Measurements from ENCODE around the gene ITPA. TPM values are rescaled to one million over a fixed set of nuclear protein-coding genes. Genes with fewer than 3 reads are reported as not detected.
A peak's percentile ranks its signal among the peaks of the same experiment; 100 is the strongest.

Gene ITPA
- total RNA-seq, 1 donor, result 10.8 TPM

DNA sequence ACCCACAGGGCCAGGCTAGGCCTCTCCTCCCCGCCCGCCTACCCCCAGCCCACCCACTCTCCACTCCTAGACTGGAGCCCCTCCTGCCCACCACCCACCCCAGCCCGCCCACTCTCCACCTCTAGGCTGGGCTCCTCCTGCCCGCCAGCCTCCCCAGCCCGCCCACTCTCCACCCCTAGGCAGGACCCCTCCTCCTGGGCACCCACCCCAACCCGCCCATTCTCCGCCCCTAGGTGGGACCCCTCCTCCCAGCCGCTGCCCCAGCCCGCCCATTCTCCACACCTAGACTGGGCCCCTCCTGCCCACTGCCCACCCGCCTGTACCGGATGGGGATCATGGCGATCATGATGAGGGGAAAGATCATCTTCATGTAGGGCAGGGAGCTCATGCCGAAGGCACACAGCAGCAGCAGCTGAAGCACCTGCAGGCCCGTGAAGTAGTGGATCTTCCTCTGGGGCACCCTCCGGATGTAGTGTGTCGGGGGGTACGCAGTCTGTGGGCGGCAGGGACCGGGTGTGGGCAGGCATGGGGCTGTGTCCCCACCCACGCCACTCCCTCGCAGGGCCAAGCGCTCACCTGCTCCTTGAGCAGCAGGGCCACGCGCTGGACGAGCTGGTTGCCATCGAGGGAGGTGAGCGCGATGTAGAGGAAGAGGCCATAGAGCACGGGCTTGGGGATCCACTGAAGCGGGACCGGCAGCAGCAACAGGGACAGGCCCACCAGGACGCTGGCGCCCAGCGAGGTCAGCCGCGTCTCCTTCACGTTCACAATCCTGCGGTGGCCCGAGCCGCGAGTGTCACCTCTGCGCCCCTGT is 18.8 kb downstream of the ITPA start:
- no peak overlapping the region for H3K4me3 ChIP-seq (ENCODE audit: low read length)
- H3K4me1 ChIP-seq (ENCODE audit: insufficient read depth, low read length), result peaks cover 9% of the 10 kb centered on the region
- H3K27me3 ChIP-seq (ENCODE audit: insufficient read depth, low read length), result no peaks in the 10 kb centered on the region
- H3K9me3 ChIP-seq (ENCODE audit: low read depth, low read length), result no peaks in the 10 kb centered on the region

DNA sequence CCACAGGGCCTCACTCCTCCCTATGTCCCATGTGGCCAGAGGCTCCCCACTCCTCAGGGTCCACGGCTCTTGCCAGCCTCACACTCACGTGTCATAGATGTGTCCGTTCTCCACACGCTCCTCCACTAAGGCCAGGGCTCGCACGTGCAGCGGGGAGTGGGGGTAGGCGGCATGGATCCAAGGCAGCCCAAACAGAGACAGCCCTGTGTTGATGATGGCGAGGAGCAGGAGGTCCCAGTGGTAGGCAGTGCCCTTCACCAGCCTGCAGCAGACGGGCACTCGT is 19.4 kb downstream of the ITPA start:
- H3K27me3 ChIP-seq (ENCODE audit: insufficient read depth, low read length), result no peaks in the 10 kb centered on the region
- no peaks in the 10 kb centered on the region for H3K9me3 ChIP-seq (ENCODE audit: low read depth, low read length)
- no peak overlapping the region for H3K4me3 ChIP-seq (ENCODE audit: low read length)
- peaks cover 4% of the 10 kb centered on the region for H3K4me1 ChIP-seq (ENCODE audit: insufficient read depth, low read length)

DNA sequence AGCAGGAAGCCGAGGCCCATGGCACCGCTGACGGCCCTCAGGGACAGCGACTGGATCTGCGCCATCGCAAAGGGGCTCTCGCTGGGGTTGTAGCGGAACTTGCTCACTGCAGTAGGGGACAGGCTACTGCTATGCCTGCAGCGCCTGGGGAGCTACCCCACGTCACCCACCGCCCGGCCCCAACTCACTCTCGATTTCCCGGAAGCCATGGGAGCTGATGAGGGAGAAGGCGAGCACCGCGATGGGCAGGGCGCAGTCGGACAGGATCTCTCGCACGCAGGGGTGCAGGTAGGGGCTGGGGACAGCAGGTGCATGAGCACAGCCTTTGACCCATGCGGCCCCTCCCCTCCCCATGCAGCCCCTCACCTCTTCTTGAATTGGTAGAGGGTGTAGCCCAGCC is 19.9 kb downstream of the ITPA start:
- H3K9me3 ChIP-seq (ENCODE audit: low read depth, low read length), result no peaks in the 10 kb centered on the region
- no peaks in the 10 kb centered on the region for H3K27me3 ChIP-seq (ENCODE audit: insufficient read depth, low read length)
- no peak overlapping the region for H3K4me3 ChIP-seq (ENCODE audit: low read length)
- H3K4me1 ChIP-seq (ENCODE audit: insufficient read depth, low read length), result no peaks in the 10 kb centered on the region

DNA sequence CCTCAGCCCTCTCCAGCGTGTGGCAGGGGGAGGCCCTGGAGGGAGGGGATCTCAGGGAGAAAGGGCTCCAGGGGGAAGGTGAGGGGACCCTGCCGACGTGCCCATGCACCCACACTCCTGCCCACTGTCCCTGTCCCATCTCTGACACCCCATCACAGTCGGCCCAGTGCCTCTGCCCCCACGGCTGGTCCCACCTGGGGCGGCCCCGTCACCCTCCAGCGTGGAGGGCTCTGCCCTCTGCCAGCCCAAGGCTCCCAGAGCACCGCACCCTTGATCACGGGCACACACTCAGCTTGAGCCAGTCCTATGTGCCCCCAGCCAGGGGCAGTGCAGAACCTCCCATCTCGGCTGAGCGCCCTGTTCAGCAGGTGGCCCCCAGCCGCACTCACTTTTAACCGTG is 20.5 kb downstream of the ITPA start:
- Histone ChIP-seq H3K27me3 (ENCODE audit: insufficient read depth, low read length) (no peaks in the 10 kb centered on the region), H3K4me3 (ENCODE audit: low read length) (no peak overlapping the region), H3K4me1 (ENCODE audit: insufficient read depth, low read length) (no peaks in the 10 kb centered on the region), H3K9me3 (ENCODE audit: low read depth, low read length) (no peaks in the 10 kb centered on the region)

DNA sequence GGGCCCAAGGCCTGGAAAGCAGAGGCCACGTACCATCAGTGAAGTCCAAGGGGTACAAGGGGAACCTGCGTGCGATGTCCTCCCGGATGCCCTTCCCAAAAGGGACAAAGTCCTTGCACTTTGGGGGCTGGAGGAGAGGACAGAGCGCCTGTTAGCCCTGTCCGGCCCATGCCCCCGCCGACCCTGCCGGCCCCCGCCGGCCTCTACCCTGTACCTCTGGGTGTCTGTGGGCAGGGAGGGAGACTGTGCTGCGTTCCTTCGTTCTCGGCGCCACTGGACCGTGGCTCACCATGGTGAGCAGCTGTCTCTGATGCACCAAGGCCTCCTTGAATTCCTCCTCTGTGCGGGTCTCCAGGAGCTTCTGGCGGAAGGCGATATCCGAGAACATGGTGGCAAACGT is 21.8 kb downstream of the ITPA start:
- H3K4me1 ChIP-seq (ENCODE audit: insufficient read depth, low read length), result no peaks in the 10 kb centered on the region
- H3K27me3 ChIP-seq (ENCODE audit: insufficient read depth, low read length), result peaks cover 2% of the 10 kb centered on the region
- H3K4me3 ChIP-seq (ENCODE audit: low read length), result no peak overlapping the region
- no peaks in the 10 kb centered on the region for H3K9me3 ChIP-seq (ENCODE audit: low read depth, low read length)

DNA sequence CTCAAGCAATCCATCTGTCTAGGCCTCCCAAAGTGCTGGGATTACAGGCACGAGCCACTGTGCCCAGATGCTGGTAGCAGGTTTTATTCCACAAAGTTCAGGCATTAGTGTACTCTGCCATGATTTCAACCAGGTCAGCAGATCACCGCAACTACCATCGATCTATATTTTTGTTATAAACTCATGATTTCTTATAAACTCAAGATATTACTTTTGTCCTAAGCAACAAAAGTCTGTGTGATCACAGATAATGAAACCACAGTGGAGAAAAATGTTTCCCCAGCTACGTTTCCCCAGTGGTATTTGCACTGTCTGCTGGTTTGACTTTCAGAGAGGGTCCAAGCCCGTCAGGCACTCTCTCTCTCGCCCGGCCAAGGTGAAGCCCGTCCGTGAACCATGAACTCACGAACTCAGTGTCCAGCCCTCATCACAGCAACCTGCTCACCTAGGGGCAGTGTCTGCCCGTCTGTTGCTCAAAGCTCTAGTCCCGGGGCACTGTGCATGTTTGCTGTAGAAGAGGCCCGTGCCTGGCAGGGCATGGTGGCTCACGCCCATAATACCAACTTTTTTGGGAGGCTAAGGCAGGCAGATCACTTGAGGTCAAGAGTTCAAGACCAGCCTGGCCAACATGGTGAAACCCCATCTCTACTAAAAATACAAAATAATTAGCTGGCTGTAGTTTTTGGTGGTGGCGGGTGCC is 22.7 kb downstream of the ITPA start:
- Histone ChIP-seq H3K9me3 (ENCODE audit: low read depth, low read length) (no peaks in the 10 kb centered on the region), H3K4me1 (ENCODE audit: insufficient read depth, low read length) (no peaks in the 10 kb centered on the region), H3K27me3 (ENCODE audit: insufficient read depth, low read length) (peaks cover 8% of the 10 kb centered on the region), H3K4me3 (ENCODE audit: low read length) (no peak overlapping the region)

DNA sequence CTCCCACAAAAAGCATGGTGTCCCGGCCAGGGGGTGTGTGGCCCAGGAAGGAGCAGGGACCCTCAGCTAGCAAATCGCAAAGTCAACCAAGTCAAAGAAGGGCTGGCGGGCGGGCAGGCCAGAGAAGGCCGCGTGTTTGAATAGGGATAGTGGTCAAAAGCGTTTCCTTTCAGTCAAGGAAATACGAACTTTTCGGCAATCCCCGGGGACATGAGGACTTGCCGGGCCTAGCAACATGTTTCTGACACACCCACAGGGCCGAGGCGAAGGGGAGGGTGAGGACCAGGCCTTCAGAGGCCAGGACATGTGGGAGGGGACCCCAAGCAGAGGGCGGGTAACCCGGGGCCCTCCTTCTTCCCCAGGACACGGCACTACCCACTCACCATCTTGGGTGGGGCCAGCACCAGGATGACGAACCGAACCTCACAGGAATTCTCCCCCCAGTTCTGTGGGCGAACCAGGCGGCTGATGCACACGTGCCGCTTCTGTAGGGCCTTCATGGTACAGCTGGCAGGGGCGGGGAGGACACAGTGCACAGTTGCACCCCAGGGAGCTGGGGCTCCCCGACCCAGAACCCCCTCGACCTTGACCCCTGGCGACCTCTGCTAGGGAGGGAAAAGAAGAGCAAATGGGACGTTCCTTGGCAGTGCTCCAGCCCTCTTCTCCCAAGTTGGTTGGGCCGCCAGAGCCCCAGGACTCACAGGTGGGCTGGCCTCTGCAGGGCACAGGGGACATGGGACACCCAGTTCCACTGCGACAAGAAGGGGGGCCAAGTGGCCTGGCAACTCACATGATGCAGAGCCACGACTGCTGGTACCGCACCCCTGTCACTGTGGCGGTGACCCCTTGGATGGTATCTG is 24.1 kb downstream of the ITPA start:
- Histone ChIP-seq H3K4me3 (ENCODE audit: low read length) (no peak overlapping the region), H3K27me3 (ENCODE audit: insufficient read depth, low read length) (peaks cover 21% of the 10 kb centered on the region), H3K4me1 (ENCODE audit: insufficient read depth, low read length) (peaks cover 10% of the 10 kb centered on the region), H3K9me3 (ENCODE audit: low read depth, low read length) (no peaks in the 10 kb centered on the region)

DNA sequence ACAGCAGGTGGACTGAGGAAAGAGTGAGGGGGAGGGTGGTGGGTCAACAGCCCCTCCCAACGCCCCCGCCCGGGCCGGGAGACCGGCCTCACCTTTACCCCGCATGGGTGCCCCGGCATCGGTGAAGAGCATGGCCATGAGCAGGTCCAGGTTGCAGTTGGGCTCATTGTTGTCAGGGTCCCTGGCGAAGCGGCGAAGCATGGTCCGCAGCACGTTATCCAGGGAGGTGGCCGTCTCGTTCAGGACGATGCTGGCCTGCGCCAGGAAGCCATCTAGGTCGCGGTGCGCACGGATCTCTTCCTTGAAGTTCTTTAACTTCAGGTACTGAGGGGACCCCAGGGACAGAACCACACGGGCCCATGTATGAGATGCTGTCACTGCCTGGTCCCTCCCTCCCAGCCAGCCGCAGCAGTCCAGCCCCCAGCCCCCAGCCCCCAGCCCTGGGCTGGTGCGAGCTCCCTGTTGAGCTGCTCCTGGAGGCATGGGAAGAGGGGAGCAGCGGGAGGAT is 24.7 kb downstream of the ITPA start:
- Histone ChIP-seq H3K27me3 (ENCODE audit: insufficient read depth, low read length) (peaks cover 24% of the 10 kb centered on the region), H3K9me3 (ENCODE audit: low read depth, low read length) (no peaks in the 10 kb centered on the region), H3K4me1 (ENCODE audit: insufficient read depth, low read length) (peaks cover 15% of the 10 kb centered on the region), H3K4me3 (ENCODE audit: low read length) (no peak overlapping the region)

DNA sequence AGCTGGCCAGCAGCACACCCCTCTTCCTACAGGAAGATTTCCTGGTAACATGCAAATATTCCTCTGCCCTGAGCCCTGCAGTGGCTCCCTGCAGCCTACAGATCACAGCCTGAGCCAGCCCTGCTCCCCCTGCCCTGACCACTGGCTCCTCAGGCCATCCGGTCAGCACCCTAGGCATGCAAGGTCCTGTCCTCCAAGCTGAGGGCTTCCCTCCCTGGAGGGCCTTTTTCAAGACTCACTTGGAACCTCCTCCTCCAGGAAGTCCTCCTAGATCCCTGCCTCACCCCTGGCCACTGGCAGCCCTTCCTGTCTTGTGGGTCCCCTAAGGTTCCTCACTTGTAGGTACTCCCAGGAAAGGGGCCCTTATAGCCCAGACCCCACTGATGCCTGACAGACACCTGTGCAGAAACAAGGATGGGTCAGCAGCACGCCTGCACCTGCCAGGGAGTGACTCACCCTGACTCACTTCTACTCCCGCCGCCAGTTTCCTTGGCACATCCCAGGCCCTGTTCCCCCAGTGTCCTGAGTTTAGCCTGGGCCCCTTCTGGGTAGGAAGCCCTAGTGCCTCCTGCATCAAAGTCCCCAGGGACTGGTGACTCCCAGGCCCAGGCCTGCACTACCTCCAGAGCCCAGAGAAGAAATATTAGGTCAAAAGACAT is 26.5 kb downstream of the ITPA start:
- no peaks in the 10 kb centered on the region for H3K9me3 ChIP-seq (ENCODE audit: low read depth, low read length)
- peaks cover 39% of the 10 kb centered on the region for H3K27me3 ChIP-seq (ENCODE audit: insufficient read depth, low read length)
- H3K4me3 ChIP-seq (ENCODE audit: low read length), result no peak overlapping the region
- peaks cover 28% of the 10 kb centered on the region for H3K4me1 ChIP-seq (ENCODE audit: insufficient read depth, low read length)

DNA sequence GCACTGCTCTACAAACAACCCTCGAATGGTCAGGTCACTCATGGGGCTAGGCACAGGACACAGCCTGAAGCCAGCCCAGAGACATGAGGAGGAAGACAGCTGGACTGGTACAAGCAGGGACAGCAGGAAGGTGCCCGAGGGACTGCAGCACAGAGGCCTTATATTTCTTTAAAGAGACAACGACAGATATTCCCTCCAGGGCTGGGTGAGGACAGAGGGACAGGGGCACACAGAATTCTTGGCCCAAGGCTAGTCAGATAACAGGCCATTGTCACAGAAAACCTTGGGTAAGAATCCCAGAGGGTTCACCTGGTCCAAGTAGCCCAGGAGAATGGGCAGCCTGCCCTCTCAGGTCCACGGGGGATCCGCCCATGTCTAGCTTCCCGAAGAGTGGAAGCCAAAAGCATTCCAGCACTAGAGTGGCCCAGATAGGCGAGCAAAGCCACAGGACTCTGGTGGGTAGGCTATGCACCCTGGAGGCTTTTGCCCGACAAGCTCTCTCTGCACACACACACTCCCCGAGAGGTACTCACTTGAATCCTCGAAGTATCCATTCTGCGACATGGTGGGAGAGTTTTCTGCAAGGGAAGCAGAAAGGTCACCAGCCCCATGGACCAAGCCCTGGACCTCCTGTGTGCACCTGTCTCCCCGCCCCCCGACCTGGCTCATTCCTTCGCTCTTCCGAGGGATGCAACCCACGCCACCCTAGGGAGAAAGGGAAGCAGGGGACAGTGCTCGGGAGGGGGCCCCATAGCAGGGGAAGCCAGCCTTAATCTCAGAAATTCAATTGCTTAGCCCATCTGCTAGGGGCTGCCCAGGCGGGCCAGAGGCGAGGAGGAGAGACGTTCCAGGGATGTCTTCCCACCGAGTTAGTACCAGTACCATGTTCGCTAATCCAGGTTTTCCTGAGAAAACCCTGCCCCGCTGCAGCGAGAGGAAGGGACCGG is 28.0 kb downstream of the ITPA start:
- H3K4me3 ChIP-seq (ENCODE audit: low read length), result no peak overlapping the region
- peaks cover 42% of the 10 kb centered on the region for H3K27me3 ChIP-seq (ENCODE audit: insufficient read depth, low read length)

DNA sequence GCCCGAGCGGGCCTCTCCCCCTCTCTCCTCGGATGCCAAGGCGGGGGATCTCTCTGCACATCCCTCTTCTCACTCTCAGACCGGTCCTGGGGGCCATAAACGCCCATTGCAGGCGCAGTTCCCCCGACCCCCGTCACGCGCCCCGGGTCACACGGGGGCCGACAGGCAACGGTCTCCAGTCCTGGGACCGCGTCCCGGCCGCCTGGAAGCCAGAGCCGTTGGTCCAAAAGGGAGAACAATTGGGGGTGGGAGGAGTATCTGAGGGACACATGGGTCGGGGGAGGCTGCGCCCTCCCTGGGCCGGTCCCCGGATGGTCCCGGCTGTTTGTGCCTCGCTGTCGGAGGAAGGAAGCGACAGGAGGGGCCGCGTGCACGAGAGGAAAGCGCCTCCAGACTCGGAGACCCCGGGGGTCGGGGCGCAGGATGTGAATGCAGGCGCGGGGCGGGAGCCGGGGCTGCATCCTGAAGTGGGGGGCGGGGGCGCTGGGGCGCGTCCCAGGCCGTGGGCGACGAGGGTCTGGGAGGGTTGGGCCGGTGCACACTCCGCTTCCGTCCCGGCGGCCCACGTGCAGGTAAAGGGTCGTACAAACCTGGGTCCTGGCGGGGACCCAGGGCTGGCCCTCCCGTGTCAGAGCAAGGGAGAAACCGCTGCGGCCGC is 28.8 kb downstream of the ITPA start:
- Histone ChIP-seq H3K4me1 (ENCODE audit: insufficient read depth, low read length) (peaks cover 28% of the 10 kb centered on the region), H3K27me3 (ENCODE audit: insufficient read depth, low read length) (peaks cover 42% of the 10 kb centered on the region), H3K9me3 (ENCODE audit: low read depth, low read length) (no peaks in the 10 kb centered on the region), H3K4me3 (ENCODE audit: low read length) (peak overlapping the region; percentile 45)

More for the DNA sequence above, 28.0 kb downstream of the ITPA start:
- H3K9me3 ChIP-seq (ENCODE audit: low read depth, low read length), result no peaks in the 10 kb centered on the region
- peaks cover 28% of the 10 kb centered on the region for H3K4me1 ChIP-seq (ENCODE audit: insufficient read depth, low read length)

DNA sequence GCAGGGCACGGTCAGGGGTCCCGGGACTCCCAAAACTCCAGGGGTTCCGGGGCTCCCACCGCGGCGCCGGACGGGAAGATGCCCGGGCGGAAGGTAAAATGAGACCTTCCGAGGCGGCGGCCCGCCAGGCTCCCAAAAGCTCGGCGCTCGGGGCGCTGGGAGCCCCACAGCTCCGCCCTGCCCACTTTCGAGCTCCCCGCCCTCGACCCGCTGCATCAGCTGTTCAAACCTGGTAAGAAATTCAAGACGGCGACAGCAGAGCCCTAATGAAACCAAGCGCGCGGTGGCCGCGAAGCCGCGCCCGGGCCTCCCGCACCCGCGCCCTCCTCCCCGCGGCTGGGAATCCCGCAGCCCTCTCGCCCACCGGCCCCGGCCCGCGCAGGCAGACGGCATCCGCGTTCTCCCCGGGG is 29.3 kb downstream of the ITPA start:
- Histone ChIP-seq H3K4me1 (ENCODE audit: insufficient read depth, low read length) (peaks cover 28% of the 10 kb centered on the region), H3K27me3 (ENCODE audit: insufficient read depth, low read length) (peaks cover 42% of the 10 kb centered on the region), H3K4me3 (ENCODE audit: low read length) (peak overlapping the region; percentile 45), H3K9me3 (ENCODE audit: low read depth, low read length) (no peaks in the 10 kb centered on the region)

DNA sequence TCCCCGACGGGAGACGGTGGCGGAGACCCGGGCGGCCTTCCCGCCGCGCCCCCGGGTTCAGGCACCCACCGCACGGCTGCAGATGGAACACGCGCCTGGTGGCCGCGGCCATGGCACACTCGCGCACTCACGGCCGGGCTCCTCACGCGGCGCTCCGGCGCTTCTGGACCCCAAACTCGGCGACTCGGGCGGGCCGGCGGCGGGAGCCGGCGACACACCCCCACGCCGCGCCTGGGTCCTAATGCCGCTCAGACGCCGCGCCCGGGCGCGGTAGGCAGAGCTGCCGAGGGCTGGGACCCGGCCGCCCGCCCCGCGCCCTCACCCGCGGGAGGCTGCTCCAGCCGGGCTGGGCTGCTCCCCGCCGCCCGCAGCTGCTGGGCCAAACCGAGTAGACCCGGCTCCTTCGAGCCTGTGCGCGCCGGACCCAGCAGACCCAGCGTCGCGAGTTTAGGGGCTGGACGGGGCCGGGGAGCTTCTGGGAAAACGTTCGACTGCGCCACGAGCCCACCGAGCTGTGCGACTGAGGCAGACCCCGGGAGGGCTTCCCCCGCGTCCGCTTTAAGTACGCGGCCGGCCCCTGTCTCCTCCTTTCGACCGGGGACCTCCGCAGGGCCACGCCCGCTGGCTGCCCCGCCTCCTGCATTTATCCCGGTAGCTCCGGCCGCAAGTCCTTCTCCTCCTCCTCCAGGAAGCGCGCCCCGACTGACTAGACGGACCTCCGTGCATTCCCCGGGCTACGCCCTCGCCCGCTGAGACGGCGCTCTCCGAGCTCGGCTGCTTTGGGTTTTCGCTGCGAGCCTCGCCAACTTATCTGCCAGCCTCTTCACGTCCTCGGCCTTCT is 29.9 kb downstream of the ITPA start, which contains the start of gene SLC4A11:
Gene SLC4A11, minus strand, starts transcription at position 165 of the 841 bp plus-strand sequence. Its CDS starts 53 bp downstream, at position 112.
- H3K4me3 ChIP-seq (ENCODE audit: low read length), result peak within 1 kb of the TSS; percentile 45
- H3K9me3 ChIP-seq (ENCODE audit: low read depth, low read length), result no peaks in the 10 kb centered on the region
- H3K4me1 ChIP-seq (ENCODE audit: insufficient read depth, low read length), result peaks cover 28% of the 10 kb centered on the region
- peaks cover 42% of the 10 kb centered on the region for H3K27me3 ChIP-seq (ENCODE audit: insufficient read depth, low read length)

Data from mononuclear cell (primary cell).